Progenitor cell of endocrine pancreas (in vitro differentiated cells): ENCODE data around the gene SLC8A2. TPM values are rescaled to one million over a fixed set of nuclear protein-coding genes. Genes with fewer than 3 reads are reported as not detected.
"Not testable (repeated sequence)": the region's sequence is repeated elsewhere in the genome, so short reads cannot be mapped to it uniquely, and the experiment has no call there.

Source experiments
- DNase-seq: peaks from one replicate; pipeline ENCODE4 v3.0.0; 2021; ENCODE audit warnings: low spot score; ENCODE audit not compliant: unreplicated experiment
- H3K27ac Mint-ChIP-seq: 2 replicates; pipeline ENCODE4 v1.8.0; 2021; ENCODE audit warnings: mild to moderate bottlenecking, moderate library complexity, mixed read lengths
- H3K27me3 Mint-ChIP-seq: 2 replicates; pipeline ENCODE4 v1.8.0; 2021; ENCODE audit warnings: mixed read lengths
- H3K36me3 Mint-ChIP-seq: 2 replicates; pipeline ENCODE4 v1.8.0; 2022; ENCODE audit warnings: mixed read lengths; ENCODE audit not compliant: insufficient read depth
- H3K4me1 Mint-ChIP-seq: 2 replicates; pipeline ENCODE4 v1.8.0; 2021; ENCODE audit warnings: low read depth, mixed read lengths
- H3K4me3 Mint-ChIP-seq: 2 replicates; pipeline ENCODE4 v1.8.0; 2021; ENCODE audit warnings: low read depth, mild to moderate bottlenecking, moderate library complexity, mixed read lengths
- H3K9me3 Mint-ChIP-seq: 2 replicates; pipeline ENCODE4 v1.8.0; 2021; ENCODE audit warnings: low read depth, mixed read lengths
- CTCF ChIP-seq: fragments of 200-600 bp; sonication (generic); IDR thresholded peaks from one replicate; pipeline ENCODE4 v1.5.0; 2021; ENCODE audit warnings: antibody characterized with exemption, mild to moderate bottlenecking; ENCODE audit not compliant: unreplicated experiment
- total RNA-seq: library from RNA; stranded (reverse); gene quantifications from 2 replicates; pipeline ENCODE4 v1.2.1, GENCODE V29; 2021

Gene SLC8A2
- total RNA-seq, 1 donor from 2014 or later = 1.2 TPM

GRCh38 chr19:47417107-47417745 is 54.5 kb downstream of the SLC8A2 start:
- Mint-ChIP-seq H3K36me3 (no peaks in the 10 kb centered on the region), H3K27ac (peak overlapping the region; percentile 5), H3K4me3 (no peak overlapping the region), H3K27me3 (peaks cover 54% of the 10 kb centered on the region), H3K4me1 (peaks cover 14% of the 10 kb centered on the region), H3K9me3 (no peaks in the 10 kb centered on the region)
- no peak for DNase-seq
- no peak for TF ChIP-seq CTCF

GRCh38 chr19:47416643-47416985 is 55.1 kb downstream of the SLC8A2 start:
- no peak for TF ChIP-seq CTCF
- Mint-ChIP-seq H3K4me3 (no peak overlapping the region), H3K36me3 (no peaks in the 10 kb centered on the region), H3K9me3 (no peaks in the 10 kb centered on the region), H3K27me3 (peaks cover 50% of the 10 kb centered on the region), H3K27ac (no peak overlapping the region), H3K4me1 (peaks cover 11% of the 10 kb centered on the region)
- no peak for DNase-seq

GRCh38 chr19:47415953-47416642 is 55.6 kb downstream of the SLC8A2 start:
- H3K9me3 Mint-ChIP-seq = no peaks in the 10 kb centered on the region
- no peak for TF ChIP-seq CTCF
- H3K36me3 Mint-ChIP-seq = no peaks in the 10 kb centered on the region
- no peak for DNase-seq
- peaks cover 8% of the 10 kb centered on the region for H3K4me1 Mint-ChIP-seq
- H3K27ac Mint-ChIP-seq = no peak overlapping the region
- no peak overlapping the region for H3K4me3 Mint-ChIP-seq
- peaks cover 45% of the 10 kb centered on the region for H3K27me3 Mint-ChIP-seq

- no peaks in the 10 kb centered on the region for H3K9me3 Mint-ChIP-seq
- no peaks in the 10 kb centered on the region for H3K36me3 Mint-ChIP-seq
- DNase-seq = no peak
- peaks cover 4% of the 10 kb centered on the region for H3K4me1 Mint-ChIP-seq
- peaks cover 29% of the 10 kb centered on the region for H3K27me3 Mint-ChIP-seq
- H3K27ac Mint-ChIP-seq = no peak overlapping the region
- H3K4me3 Mint-ChIP-seq = no peak overlapping the region
- TF ChIP-seq CTCF = no peak
These were observed 57.2 kb downstream of the SLC8A2 start for GRCh38 chr19:47414469-47414868.

GRCh38 chr19:47413941-47414340 is 57.8 kb downstream of the SLC8A2 start:
- Mint-ChIP-seq H3K27ac (no peak overlapping the region), H3K4me1 (peaks cover 4% of the 10 kb centered on the region), H3K9me3 (no peaks in the 10 kb centered on the region), H3K27me3 (peaks cover 29% of the 10 kb centered on the region), H3K4me3 (no peak overlapping the region), H3K36me3 (no peaks in the 10 kb centered on the region)
- no peak for TF ChIP-seq CTCF
- no peak for DNase-seq

- H3K27ac Mint-ChIP-seq, DNase-seq, H3K4me3 Mint-ChIP-seq, H3K36me3 Mint-ChIP-seq, H3K9me3 Mint-ChIP-seq, H3K4me1 Mint-ChIP-seq: not testable (repeated sequence)
- H3K27me3 Mint-ChIP-seq = peaks cover 15% of the 10 kb centered on the region
These were observed 60.0 kb downstream of the SLC8A2 start for GRCh38 chr19:47411696-47412095.
